Fibroblast of peridontal ligament (primary cell): ENCODE measurements around the gene ORMDL3.
"Not testable (repeated sequence)": the region's sequence is repeated elsewhere in the genome, so short reads cannot be mapped to it uniquely, and the experiment has no call there.

Source experiments
- DNase-seq: peaks from one replicate; pipeline ENCODE4 v3.0.0-alpha.2; 2010; ENCODE audit errors: extremely low read depth

The ORMDL3 gene

GRCh38 chr17:39950871-39951348 lies 23.5 kb upstream of the ORMDL3 start:
- DNase-seq, result peak; percentile 26

- no peak for DNase-seq
These were observed 21.6 kb upstream of the ORMDL3 start for GRCh38 chr17:39949028-39949427.

GRCh38 chr17:39948489-39948828 lies 21.1 kb upstream of the ORMDL3 start:
- not testable (repeated sequence) for DNase-seq

GRCh38 chr17:39946551-39947330 lies 19.3 kb upstream of the ORMDL3 start:
- DNase-seq, result no peak

- DNase-seq, result no peak
These were observed 17.0 kb upstream of the ORMDL3 start for GRCh38 chr17:39944393-39944711.

- no peak for DNase-seq
These were observed 16.4 kb upstream of the ORMDL3 start for GRCh38 chr17:39943702-39944392.

- DNase-seq, result peak; percentile 93
These were observed 12.4 kb upstream of the ORMDL3 start for GRCh38 chr17:39939588-39940419.

GRCh38 chr17:39939106-39939505 lies 11.7 kb upstream of the ORMDL3 start:
- DNase-seq, result no peak

GRCh38 chr17:39938140-39938869 lies 10.9 kb upstream of the ORMDL3 start:
- DNase-seq, result no peak

GRCh38 chr17:39937447-39937846 lies 10.0 kb upstream of the ORMDL3 start:
- DNase-seq, result no peak

- peak; percentile 33 for DNase-seq
These were observed 8.5 kb upstream of the ORMDL3 start for GRCh38 chr17:39935909-39936308.

GRCh38 chr17:39934324-39934723 lies 6.9 kb upstream of the ORMDL3 start:
- DNase-seq, result no peak

GRCh38 chr17:39933912-39934311 lies 6.5 kb upstream of the ORMDL3 start:
- DNase-seq, result no peak

GRCh38 chr17:39929646-39930407 lies 2.4 kb upstream of the ORMDL3 start:
- DNase-seq, result peak; percentile 45

GRCh38 chr17:39928858-39929645 lies 1.7 kb upstream of the ORMDL3 start:
- DNase-seq, result peak; percentile 93

GRCh38 chr17:39927929-39928857 lies 792 bp upstream of the ORMDL3 start:
- no peak for DNase-seq

GRCh38 chr17:39926588-39927100 lies 757 bp downstream of the ORMDL3 start:
- DNase-seq, result peak; percentile 29

- DNase-seq, result no peak
These were observed 1.2 kb downstream of the ORMDL3 start for GRCh38 chr17:39926135-39926587.
